Measurements from ENCODE around the gene NUF2.
"Not testable (repeated sequence)": the region's sequence is repeated elsewhere in the genome, so short reads cannot be mapped to it uniquely, and the experiment has no call there.

The NUF2 gene

GRCh38 chr1:163321311-163322305 lies at the start of gene NUF2:
NUF2 (plus strand) TSS chr1:163321954; CDS start chr1:163326052, 4,098 bp downstream.
- DNase-seq = peak; percentile 98

- no peak for DNase-seq
These were observed 47.9 kb upstream of the NUF2 start for GRCh38 chr1:163273766-163274441.

GRCh38 chr1:163275222-163275621 lies 46.5 kb upstream of the NUF2 start:
- no peak for DNase-seq

DNA sequence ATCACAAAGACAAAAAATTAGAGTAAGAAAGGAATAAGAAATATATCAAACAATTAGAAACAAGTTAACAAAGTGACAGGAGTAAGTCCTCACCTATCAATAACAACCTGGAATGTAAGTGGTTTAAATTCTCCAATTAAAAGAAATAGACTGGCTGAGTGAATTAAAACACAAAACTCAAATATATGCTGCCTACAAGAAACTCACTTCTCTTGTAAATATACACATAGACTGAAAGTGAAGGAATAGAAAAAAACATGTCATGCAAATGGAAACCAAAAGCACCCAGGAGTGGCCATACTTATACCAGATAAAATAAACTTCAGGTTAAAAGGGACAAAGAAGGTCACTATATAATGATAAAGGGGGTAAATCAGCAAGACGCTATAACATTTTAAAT lies 43.2 kb upstream of the NUF2 start:
- no peak for DNase-seq

- DNase-seq = not testable (repeated sequence)
These were observed 36.9 kb upstream of the NUF2 start for GRCh38 chr1:163284867-163285266.

DNA sequence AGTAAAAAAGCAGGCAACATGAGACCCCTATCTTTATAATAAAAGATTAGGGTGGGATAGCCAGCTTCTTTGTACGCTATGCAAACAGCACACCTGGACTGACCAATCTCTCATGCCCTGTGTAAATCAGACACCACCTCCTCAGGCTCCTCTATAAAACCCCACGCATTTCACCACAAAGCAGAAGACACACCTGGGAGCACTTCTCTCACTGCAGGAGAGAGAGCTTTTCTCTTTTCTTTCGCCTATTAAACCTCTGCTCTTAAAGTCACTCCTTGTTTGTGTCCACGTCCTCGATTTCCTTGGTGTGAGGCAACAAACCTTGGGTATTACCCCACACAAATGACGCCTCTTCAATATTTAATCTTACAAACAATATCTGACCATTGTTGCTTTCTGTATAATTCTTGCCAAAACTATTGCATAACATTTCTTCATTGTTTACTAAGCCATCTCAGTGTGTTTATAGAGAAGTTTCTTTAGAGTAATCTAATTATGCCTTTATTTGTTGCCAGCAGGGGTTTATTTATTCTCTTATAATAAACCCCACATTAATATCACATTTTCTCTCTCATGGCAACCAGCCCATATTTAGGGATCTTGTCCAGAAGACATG lies 31.6 kb upstream of the NUF2 start:
- no peak for DNase-seq

GRCh38 chr1:163291461-163291860 lies 30.3 kb upstream of the NUF2 start:
- DNase-seq = no peak

DNA sequence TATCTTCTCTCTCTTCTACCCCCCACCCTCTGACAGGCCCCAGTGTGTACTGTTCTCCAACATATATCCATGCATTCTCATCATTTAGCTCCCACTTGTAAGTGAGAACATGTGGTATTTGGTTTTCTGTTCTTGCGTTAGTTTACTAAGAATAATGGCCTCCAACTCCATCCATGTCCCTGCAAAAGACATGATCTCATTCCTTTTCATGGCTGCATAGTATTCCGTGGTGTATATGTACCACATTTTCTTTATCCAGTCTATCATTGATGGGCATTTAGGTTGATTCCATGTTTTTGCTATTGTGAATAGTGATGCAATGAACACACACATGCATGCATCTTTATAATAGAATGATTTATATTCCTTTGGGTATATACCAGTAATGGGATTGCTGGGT lies 29.6 kb upstream of the NUF2 start:
- not testable (repeated sequence) for DNase-seq

DNA sequence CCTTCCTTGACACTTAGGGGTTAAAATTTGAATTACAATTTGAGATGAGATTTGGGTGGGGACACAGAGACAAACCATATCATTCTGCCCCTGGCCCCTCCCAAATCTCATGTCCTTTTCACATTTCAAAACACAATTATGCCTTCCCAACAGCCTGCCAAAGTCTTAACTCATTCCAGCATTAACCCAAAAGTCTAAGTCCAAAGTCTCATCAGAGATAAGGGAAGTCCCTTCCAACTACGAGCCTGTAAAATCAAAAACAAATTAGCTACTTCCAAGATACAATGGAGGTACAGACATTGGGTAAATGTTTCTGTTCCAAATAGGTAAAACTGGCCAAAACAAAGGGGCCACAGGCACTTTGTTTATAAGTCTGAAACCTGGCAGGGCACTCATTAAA lies 28.3 kb upstream of the NUF2 start:
- DNase-seq = not testable (repeated sequence)

DNA sequence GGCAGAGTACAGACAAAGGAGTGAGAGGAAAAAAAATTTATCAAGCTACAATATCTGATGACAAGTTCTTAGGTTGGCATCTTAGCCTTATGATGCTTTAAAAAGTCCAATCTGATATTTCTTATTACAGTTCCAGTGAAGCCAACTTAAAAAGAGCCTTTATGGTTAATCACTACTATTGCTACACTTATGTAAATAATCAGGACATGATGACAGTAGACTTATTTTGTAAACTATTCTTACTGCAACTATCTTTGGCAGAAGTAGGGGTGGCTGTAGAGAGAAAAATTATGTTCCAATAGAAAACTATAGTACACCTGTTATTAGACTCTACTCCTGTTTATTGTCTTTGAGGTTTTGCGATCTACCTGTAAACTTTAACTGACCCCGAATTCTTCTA lies 25.8 kb upstream of the NUF2 start:
- no peak for DNase-seq

DNA sequence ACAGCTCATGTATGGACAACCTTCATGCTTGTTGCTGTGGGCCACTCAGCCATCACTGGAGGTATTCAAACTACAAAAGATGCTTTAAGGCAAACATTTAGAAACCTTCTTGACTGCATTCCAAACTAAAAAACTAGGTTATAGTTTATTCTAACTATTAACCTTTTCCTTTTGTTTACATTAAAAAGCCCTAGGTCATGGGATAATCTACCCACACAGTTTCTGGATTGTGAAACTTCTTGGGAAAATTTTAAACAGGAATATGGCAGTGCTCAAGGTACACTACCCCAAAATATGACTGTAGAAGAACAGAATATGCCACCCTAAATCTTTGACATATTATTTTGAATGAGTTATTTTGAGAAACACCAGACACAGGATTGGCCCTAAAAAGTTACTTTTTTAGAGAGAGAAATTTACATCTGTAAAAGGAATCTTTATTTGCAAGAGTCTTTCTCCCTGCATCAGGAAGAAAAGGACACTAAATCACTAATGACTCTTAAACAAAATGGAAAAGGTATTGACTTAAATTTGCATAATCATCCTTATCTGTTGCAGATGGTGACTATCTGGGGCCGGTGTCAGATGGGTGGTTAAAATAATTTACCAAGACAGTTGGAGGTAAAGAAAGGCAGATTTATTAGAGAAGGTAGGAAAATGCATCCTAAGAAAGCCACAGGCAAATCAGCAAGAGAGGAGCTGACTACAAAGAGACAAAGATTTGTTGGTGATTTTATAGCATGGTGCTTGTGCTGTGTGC lies 25.1 kb upstream of the NUF2 start:
- no peak for DNase-seq

- DNase-seq = no peak
These were observed 23.4 kb upstream of the NUF2 start for GRCh38 chr1:163298365-163298764.

GRCh38 chr1:163300568-163300967 lies 21.2 kb upstream of the NUF2 start:
- DNase-seq = no peak

DNA sequence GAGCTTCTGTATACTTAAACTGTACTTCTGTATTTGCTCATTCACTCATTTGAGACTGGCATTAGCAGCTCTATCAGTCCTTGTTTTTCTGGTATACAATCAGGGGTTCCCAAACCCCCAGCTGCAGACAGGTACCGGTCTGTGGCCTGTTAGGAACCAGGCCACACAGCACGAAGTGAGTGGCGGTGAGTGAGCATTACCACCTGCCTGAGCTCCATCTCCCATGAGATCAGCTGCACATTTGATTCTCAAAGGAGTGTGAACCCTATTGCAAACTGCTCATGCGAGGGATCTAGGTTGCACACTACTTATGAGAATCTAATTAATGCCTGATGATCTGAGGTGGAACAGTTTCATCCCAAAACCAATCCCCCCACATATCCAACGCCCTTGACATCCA lies 18.2 kb upstream of the NUF2 start:
- DNase-seq = no peak

- DNase-seq = no peak
These were observed 16.3 kb upstream of the NUF2 start for GRCh38 chr1:163305441-163305840.

DNA sequence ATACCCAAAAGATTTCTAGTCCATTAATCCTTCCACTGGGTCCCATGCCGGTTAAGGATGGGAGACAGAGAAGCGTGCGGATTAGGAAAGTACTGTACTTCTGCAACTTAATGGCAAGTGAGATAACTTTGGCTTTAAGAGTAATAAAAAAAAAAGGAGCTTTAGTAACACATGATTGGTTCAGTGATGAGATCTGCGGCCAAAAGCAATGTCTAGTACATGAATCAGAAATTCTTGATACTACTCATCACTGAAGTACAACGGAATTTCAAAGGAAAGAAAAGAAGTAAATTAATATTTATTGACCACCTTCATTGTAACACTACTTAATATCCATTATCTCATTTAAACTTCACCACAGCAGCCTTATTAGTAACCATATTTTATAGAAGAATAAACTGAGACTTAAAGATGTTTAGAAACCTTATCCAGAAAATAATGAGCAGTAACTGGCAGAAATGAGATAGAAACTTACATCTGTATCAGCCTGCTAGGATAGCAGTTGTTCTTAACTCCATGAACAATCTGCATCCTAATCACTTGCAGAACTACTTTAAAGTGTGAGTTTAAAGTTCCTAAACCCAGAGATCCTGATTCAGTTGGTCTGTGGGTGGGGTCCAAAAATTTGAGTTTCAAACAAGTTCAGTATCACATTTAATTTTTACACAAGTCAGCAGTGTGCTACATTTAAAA lies 14.1 kb upstream of the NUF2 start:
- no peak for DNase-seq

DNA sequence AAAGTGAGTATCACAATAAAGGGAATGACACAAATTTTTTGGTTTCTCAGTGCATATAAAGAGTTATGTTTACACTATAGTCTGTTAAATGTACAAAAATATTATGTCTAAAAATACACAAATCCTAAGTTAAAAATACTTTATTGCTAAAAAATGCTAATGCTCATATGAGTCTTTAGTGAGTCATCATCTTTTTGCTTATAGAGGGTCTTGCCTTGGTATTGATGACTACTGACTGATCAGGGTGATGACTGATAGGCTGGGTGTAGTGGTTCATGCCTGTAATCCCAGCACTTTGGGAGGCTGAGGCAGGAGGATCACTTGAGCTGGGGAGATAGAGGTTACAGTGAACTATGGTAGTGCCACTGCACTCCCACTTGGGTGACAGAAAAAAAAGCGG lies 12.9 kb upstream of the NUF2 start:
- DNase-seq = no peak

DNA sequence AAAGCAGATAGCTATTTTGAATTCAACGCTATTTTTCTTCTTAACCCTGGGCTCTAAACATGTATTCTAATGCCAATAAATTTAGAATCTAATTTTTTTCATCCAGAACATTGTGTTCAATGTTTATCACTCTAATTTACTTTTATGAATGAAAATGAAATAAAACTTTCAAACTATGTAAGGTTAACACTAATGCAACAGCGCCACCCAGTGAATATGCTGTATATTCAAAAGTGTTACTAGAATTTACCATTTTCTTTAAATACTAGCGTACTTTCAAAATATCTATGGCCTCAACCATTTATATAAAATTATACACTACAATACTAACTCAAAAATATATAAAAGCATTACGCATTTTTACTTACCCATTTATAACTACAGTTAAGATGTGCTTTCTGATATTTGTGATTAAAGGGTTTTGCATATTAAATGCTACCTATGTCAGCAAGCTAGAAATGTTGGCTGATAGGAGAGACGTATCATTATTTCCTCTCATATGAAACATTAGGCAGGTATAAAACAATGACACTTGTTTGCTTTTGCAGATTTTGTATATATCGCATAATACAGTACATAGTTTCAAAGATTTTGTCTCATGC lies 5.9 kb upstream of the NUF2 start:
- DNase-seq = no peak

GRCh38 chr1:163320891-163321290 lies 863 bp upstream of the NUF2 start:
- DNase-seq = no peak

DNA sequence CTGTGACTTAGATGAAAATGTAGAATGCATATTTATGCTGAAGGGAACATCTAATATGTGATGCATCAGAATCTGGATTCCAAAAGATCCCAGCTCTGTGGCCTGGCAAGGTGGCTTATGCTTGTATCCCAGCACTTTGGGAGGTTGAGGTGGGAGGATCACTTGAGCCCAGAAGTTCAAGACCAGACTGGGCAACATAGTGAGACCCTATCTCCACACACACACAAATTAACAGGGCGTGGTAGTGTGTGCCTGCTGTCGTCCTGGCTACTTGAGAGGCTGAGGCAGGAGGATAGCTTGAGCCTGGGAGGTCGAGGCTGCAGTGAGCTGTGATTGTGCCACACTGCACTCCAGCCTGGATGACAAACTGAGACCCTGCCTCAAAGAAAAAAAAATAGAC lies 1.6 kb downstream of the NUF2 start:
- not testable (repeated sequence) for DNase-seq

DNA sequence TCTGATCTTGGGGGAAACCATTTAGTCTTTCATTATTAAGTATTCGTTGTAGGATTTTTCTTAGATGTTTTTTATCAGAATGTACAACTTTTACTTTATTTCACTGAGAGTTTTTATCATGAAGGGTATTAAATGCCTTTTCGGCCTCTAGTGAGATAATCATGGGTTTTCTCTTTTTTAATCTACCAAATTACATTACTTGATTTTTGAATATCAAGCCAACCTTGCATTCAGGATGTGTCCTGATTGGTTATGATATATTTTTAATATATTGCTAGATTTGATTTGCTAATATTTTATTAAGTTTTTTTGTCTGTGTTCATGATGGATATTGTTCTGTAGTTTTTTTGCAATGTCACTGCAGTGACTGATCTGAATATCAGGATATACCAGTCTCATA lies 9.4 kb downstream of the NUF2 start:
- no peak for DNase-seq

- DNase-seq = no peak
These were observed 13.5 kb downstream of the NUF2 start for GRCh38 chr1:163335216-163335615.
